GM23338 (cell line): ENCODE measurements around the gene ZNF74. TPM values are rescaled to one million over a fixed set of nuclear protein-coding genes. Genes with fewer than 3 reads are reported as not detected.
A peak's percentile ranks its signal among the peaks of the same experiment; 100 is the strongest.

Experiments used
- ATAC-seq: fragments of 200-7000 bp; cut with Tn5 transposase; 3 replicates; pipeline ENCODE4 v1.9.1; 2020
- DNase-seq: peaks from one replicate; pipeline ENCODE4 v3.0.0-alpha.2; 2015; ENCODE audit warnings: low spot score
- H2AFZ ChIP-seq: fragments of 200-600 bp; sonication (generic); 2 replicates; pipeline ENCODE4 v1.8.0; 2016; ENCODE audit warnings: antibody characterized with exemption, mild to moderate bottlenecking, moderate library complexity
- H3F3A ChIP-seq: fragments of 200-600 bp; sonication (generic); replicated peaks from 2 replicates; pipeline ENCODE4 v1.8.0; 2017; ENCODE audit warnings: antibody characterized with exemption, mixed run types, low read depth
- H3K27ac ChIP-seq: fragments of 200-600 bp; sonication (generic); 2 replicates; pipeline ENCODE4 v1.6.1; 2016; ENCODE audit warnings: low read depth
- H3K27me3 ChIP-seq: fragments of 200-600 bp; sonication (generic); 2 replicates; pipeline ENCODE4 v1.8.0; 2016; ENCODE audit warnings: mild to moderate bottlenecking, mixed run types, moderate library complexity; ENCODE audit not compliant: insufficient read depth
- H3K36me3 ChIP-seq: fragments of 200-600 bp; sonication (generic); 2 replicates; pipeline ENCODE4 v1.8.0; 2016; ENCODE audit warnings: mild to moderate bottlenecking; ENCODE audit not compliant: insufficient read depth
- H3K4me1 ChIP-seq: fragments of 200-600 bp; sonication (generic); 2 replicates; pipeline ENCODE4 v1.8.0; 2016; ENCODE audit warnings: mild to moderate bottlenecking, moderate library complexity; ENCODE audit not compliant: insufficient read depth
- H3K4me2 ChIP-seq: fragments of 200-600 bp; sonication (generic); 2 replicates; pipeline ENCODE4 v1.7.1; 2017; ENCODE audit warnings: mixed run types
- H3K4me3 ChIP-seq: fragments of 200-600 bp; sonication (generic); 2 replicates; pipeline ENCODE4 v1.6.1; 2016; ENCODE audit warnings: mixed run types
- H3K79me2 ChIP-seq: fragments of 200-600 bp; sonication (generic); replicated peaks from 2 replicates; pipeline ENCODE4 v1.8.0; 2017; ENCODE audit warnings: mild to moderate bottlenecking; ENCODE audit not compliant: insufficient read depth
- H3K9me2 ChIP-seq: fragments of 200-600 bp; sonication (generic); 2 replicates; pipeline ENCODE4 v1.8.0; 2017; ENCODE audit not compliant: insufficient read depth
- H4K20me1 ChIP-seq: fragments of 200-600 bp; sonication (generic); replicated peaks from 2 replicates; pipeline ENCODE4 v1.8.0; 2017; ENCODE audit warnings: mild to moderate bottlenecking; ENCODE audit not compliant: insufficient read depth
- H3K27ac Mint-ChIP-seq: 2 replicates; pipeline ENCODE4 v1.8.0; 2020; ENCODE audit warnings: inconsistent platforms, mild to moderate bottlenecking, moderate library complexity, mixed read lengths
- H3K27me3 Mint-ChIP-seq: 3 replicates; pipeline ENCODE4 v1.8.0; 2022; ENCODE audit warnings: low read depth, mild to moderate bottlenecking, moderate library complexity, mixed read lengths, inconsistent platforms; ENCODE audit not compliant: insufficient read depth, poor library complexity
- H3K36me3 Mint-ChIP-seq: 3 replicates; pipeline ENCODE4 v1.8.0; 2021; ENCODE audit warnings: low read depth, mild to moderate bottlenecking, inconsistent platforms, moderate library complexity, mixed read lengths
- H3K4me1 Mint-ChIP-seq: 3 replicates; pipeline ENCODE4 v1.8.0; 2020; ENCODE audit warnings: mild to moderate bottlenecking, inconsistent platforms, mixed read lengths
- H3K4me3 Mint-ChIP-seq: 3 replicates; pipeline ENCODE4 v1.8.0; 2021; ENCODE audit warnings: moderate library complexity, mild to moderate bottlenecking, inconsistent platforms, mixed read lengths
- H3K9me3 Mint-ChIP-seq: 3 replicates; pipeline ENCODE4 v1.8.0; 2020; ENCODE audit warnings: moderate library complexity, mild to moderate bottlenecking, inconsistent platforms, mixed read lengths
- CREB1 ChIP-seq: fragments of 250-450 bp; sonication (Bioruptor Pico); IDR thresholded peaks from 2 replicates; pipeline ENCODE4 v1.5.0; 2020; ENCODE audit warnings: low read depth, mild to moderate bottlenecking, moderate library complexity
- EZH2 ChIP-seq: fragments of 200-600 bp; sonication (generic); IDR thresholded peaks from one replicate; pipeline ENCODE4 v1.8.0; 2017; ENCODE audit warnings: antibody characterized with exemption, mild to moderate bottlenecking, low read depth; ENCODE audit not compliant: unreplicated experiment
- EZH2phosphoT487 ChIP-seq: fragments of 200-600 bp; sonication (generic); IDR thresholded peaks from one replicate; pipeline ENCODE4 v1.8.1; 2018; ENCODE audit warnings: antibody characterized with exemption; ENCODE audit not compliant: unreplicated experiment
- JUNB ChIP-seq: IDR thresholded peaks from one replicate; pipeline ENCODE4 v1.6.1; 2016; ENCODE audit warnings: antibody characterized with exemption; ENCODE audit not compliant: unreplicated experiment
- NANOG ChIP-seq: IDR thresholded peaks from 2 replicates; pipeline ENCODE4 v1.6.1; 2016; ENCODE audit warnings: antibody characterized with exemption, borderline replicate concordance
- REST ChIP-seq: IDR thresholded peaks from one replicate; pipeline ENCODE4 v1.6.1; 2018; ENCODE audit warnings: antibody characterized with exemption; ENCODE audit not compliant: unreplicated experiment
- STAT1 ChIP-seq: IDR thresholded peaks from one replicate; pipeline ENCODE4 v1.6.1; 2016; ENCODE audit warnings: antibody characterized with exemption; ENCODE audit not compliant: unreplicated experiment
- ZNF462 ChIP-seq: fragments of 250-450 bp; sonication (Bioruptor Pico); IDR thresholded peaks from 2 replicates; pipeline ENCODE4 v1.5.0; 2020; ENCODE audit warnings: mild to moderate bottlenecking, moderate library complexity
- polyA plus RNA-seq: library from polyadenylated mRNA; unstranded; fragments of >200 nt; fragmentation: Nextera tagmentation; extraction: Ambion mirVana; gene quantifications from 2 replicates; pipeline ENCODE4 v1.2.1, GENCODE V29; 2016
- total RNA-seq: library from RNA; depleted of rRNA; stranded (reverse); fragments of >200 nt; shearing (Covaris generic); gene quantifications from 2 replicates; pipeline ENCODE4 v1.2.3, GENCODE V29; 2014
- TF ChIP-seq, protein P1 (sequence below): IDR thresholded peaks from 2 replicates; pipeline ENCODE4 v1.6.1; 2016; ENCODE audit warnings: antibody characterized with exemption
- TF ChIP-seq, protein P2 (sequence below), 2 experiments: fragments of 200-600 bp in 1 of 2; sonication (generic) in 1 of 2; conservative IDR thresholded peaks; 2 replicates each; pipeline versions ENCODE4 v1.5.1 to v1.6.1; 2016 to 2017; ENCODE audit warnings: antibody characterized with exemption in 2 of 2, low read depth in 2 of 2, mild to moderate bottlenecking in 2 of 2, moderate library complexity in 1 of 2

ZNF74 gene
- total and polyA plus RNA-seq, 2 experiments from 2014 or later: 16.1 to 94.0 TPM

DNA sequence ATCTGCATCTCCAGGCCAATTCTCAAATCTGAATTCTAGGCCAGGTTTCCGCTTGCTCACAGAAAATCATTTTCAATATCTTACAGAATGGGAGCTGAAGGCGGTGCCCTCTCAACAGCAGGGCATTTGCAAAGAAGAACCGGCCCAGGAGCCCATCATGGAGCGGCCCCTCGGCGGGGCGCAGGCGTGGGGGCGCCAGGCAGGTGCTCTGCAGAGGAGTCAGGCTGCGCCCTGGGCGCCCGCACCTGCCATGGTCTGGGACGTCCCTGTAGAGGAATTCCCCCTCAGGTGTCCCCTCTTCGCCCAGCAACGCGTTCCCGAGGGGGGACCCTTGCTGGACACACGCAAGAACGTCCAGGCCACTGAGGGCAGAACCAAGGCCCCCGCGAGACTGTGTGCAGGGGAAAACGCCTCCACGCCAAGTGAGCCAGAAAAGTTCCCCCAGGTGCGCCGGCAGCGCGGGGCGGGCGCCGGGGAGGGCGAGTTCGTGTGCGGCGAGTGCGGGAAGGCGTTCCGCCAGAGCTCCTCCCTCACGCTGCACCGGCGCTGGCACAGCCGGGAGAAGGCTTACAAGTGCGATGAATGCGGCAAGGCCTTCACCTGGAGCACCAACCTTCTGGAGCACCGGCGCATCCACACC lies 11.5 kb downstream of the ZNF74 start:
- H3K27me3 Mint-ChIP-seq: peaks cover 3% of the 10 kb centered on the region
- ATAC-seq: peak; percentile 26; the same call in 1 of the 3 replicates
- H3F3A ChIP-seq: no peaks in the 10 kb centered on the region
- H2AFZ ChIP-seq: no peak overlapping the region
- H3K27ac Mint-ChIP-seq: no peak overlapping the region; the same call in 1 of the 2 replicates
- no peaks in the 10 kb centered on the region for H3K27me3 ChIP-seq
- peaks cover 4% of the 10 kb centered on the region for H3K79me2 ChIP-seq
- no peak for TF ChIP-seq STAT1
- TF ChIP-seq EZH2: no peak
- TF ChIP-seq ZNF462 (CRISPR knock-in tag): no peak
- TF ChIP-seq JUNB: no peak
- TF ChIP-seq CREB1 (CRISPR knock-in tag): no peak
- no peak for TF ChIP-seq EZH2phosphoT487
- TF ChIP-seq NANOG: no peak
- TF ChIP-seq, protein P1, sequence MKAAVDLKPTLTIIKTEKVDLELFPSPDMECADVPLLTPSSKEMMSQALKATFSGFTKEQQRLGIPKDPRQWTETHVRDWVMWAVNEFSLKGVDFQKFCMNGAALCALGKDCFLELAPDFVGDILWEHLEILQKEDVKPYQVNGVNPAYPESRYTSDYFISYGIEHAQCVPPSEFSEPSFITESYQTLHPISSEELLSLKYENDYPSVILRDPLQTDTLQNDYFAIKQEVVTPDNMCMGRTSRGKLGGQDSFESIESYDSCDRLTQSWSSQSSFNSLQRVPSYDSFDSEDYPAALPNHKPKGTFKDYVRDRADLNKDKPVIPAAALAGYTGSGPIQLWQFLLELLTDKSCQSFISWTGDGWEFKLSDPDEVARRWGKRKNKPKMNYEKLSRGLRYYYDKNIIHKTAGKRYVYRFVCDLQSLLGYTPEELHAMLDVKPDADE: no peak
- TF ChIP-seq, protein P2, sequence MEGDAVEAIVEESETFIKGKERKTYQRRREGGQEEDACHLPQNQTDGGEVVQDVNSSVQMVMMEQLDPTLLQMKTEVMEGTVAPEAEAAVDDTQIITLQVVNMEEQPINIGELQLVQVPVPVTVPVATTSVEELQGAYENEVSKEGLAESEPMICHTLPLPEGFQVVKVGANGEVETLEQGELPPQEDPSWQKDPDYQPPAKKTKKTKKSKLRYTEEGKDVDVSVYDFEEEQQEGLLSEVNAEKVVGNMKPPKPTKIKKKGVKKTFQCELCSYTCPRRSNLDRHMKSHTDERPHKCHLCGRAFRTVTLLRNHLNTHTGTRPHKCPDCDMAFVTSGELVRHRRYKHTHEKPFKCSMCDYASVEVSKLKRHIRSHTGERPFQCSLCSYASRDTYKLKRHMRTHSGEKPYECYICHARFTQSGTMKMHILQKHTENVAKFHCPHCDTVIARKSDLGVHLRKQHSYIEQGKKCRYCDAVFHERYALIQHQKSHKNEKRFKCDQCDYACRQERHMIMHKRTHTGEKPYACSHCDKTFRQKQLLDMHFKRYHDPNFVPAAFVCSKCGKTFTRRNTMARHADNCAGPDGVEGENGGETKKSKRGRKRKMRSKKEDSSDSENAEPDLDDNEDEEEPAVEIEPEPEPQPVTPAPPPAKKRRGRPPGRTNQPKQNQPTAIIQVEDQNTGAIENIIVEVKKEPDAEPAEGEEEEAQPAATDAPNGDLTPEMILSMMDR (conservative IDR thresholded peaks at IDR 0.05; ENCODE audit: low read depth in 2 of 2): no peak
- TF ChIP-seq REST: no peak
- peaks cover 52% of the 10 kb centered on the region for H3K36me3 Mint-ChIP-seq
- no peak overlapping the region for H3K4me3 ChIP-seq
- peaks cover 2% of the 10 kb centered on the region; the same call in 2 of the 3 replicates for H3K9me3 Mint-ChIP-seq
- no peak overlapping the region for H3K4me2 ChIP-seq
- no peak overlapping the region for H3K27ac ChIP-seq
- no peak for DNase-seq
- peaks cover 1% of the 10 kb centered on the region; the same call in 1 of the 2 replicates for H4K20me1 ChIP-seq
- H3K4me3 Mint-ChIP-seq: no peak overlapping the region
- H3K4me1 Mint-ChIP-seq: no peaks in the 10 kb centered on the region; the same call in 2 of the 3 replicates
- H3K36me3 ChIP-seq: no peaks in the 10 kb centered on the region; the same call in 1 of the 2 replicates
- H3K4me1 ChIP-seq: no peaks in the 10 kb centered on the region
- H3K9me2 ChIP-seq: no peaks in the 10 kb centered on the region
